Breast epithelium (tissue), 3 donors: ENCODE measurements around the gene AKAP8.

Experiments
- POLR2AphosphoS5 ChIP-seq, 3 donors: sonication (generic); formaldehyde crosslinking; IDR thresholded peaks; one replicate each; pipeline ENCODE4 v1.6.1; 2017; ENCODE audit warnings: antibody characterized with exemption in 3 of 3
- TF ChIP-seq, protein P1 (sequence below), 3 donors: fragments of 450-650 bp; IDR thresholded peaks; one replicate each; pipeline ENCODE4 v1.5.1; 2016 to 2017; ENCODE audit warnings: antibody characterized with exemption in 3 of 3, mild to moderate bottlenecking in 3 of 3, moderate library complexity in 3 of 3

DNA sequence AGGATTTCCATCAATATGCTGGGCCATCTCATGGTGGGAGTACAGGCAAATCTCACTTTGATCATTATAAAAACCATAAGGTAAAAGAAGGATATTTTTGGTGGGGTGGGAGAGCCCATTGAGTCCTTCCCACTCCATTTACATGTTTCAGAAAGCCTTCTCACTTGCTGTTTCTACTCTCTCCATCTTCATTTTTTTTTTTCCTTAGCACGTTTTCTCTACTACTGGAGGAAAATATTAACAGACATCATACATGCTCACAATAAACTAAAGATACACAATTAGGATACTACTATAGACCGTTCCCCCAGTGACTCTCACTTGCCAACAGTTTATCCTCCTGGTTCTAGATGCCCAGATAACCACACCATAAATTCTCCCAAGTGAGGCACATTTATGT is 1.8 kb upstream of the AKAP8 start:
- TF ChIP-seq, protein P1, sequence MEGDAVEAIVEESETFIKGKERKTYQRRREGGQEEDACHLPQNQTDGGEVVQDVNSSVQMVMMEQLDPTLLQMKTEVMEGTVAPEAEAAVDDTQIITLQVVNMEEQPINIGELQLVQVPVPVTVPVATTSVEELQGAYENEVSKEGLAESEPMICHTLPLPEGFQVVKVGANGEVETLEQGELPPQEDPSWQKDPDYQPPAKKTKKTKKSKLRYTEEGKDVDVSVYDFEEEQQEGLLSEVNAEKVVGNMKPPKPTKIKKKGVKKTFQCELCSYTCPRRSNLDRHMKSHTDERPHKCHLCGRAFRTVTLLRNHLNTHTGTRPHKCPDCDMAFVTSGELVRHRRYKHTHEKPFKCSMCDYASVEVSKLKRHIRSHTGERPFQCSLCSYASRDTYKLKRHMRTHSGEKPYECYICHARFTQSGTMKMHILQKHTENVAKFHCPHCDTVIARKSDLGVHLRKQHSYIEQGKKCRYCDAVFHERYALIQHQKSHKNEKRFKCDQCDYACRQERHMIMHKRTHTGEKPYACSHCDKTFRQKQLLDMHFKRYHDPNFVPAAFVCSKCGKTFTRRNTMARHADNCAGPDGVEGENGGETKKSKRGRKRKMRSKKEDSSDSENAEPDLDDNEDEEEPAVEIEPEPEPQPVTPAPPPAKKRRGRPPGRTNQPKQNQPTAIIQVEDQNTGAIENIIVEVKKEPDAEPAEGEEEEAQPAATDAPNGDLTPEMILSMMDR (IDR thresholded peaks at IDR 0.05) = no peak
- no peak for TF ChIP-seq POLR2AphosphoS5 (IDR thresholded peaks at IDR 0.05)
